GM18519 (cell line): Measurements from ENCODE around the gene TRAF3IP1.
A peak's percentile ranks its signal among the peaks of the same experiment; 100 is the strongest.
"Not testable (repeated sequence)": the region's sequence is repeated elsewhere in the genome, so short reads cannot be mapped to it uniquely, and the experiment has no call there.

Experiments used
- ATAC-seq: cut with Tn5 transposase; IDR thresholded peaks from one replicate; pipeline ENCODE4 v1.9.1; 2021; ENCODE audit warnings: mild to moderate bottlenecking, moderate library complexity; ENCODE audit not compliant: unreplicated experiment, low FRiP score

TRAF3IP1 gene

DNA sequence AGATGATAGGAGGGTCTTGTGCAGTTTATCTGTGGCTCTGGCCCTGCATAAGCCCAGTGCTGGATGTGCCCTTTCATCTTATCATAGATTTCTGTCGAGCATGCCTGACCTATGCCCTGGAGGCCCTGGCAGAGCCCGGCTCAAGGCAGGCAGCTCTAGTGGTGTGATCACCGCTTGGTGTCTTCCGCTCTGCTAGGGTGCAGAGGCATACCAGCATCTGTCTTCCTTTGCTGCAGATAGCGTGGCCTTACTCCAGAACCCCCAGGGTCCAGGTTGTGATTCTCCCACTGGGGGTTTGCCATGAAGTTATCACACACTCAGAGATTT lies 13.7 kb upstream of the TRAF3IP1 start:
- ATAC-seq: no peak

DNA sequence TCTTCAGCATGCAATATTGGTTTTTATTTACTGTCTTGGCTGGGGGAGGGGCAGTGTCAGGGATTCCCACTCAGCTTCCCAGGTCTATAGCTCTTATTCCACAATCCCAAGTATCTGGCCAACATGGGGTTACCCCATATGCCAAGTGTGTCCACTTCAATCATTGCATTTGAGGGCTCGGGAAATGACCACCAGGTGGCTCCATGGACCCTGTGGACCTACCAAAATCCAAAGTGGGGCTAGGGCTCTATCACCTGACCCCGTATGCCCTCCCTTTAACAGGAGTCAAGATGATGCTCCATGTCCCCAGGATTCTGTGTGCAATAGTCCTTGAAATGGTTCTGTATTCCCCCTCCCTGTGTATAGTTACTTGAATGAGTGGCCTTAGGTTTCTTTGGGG lies 12.1 kb upstream of the TRAF3IP1 start:
- ATAC-seq: no peak

DNA sequence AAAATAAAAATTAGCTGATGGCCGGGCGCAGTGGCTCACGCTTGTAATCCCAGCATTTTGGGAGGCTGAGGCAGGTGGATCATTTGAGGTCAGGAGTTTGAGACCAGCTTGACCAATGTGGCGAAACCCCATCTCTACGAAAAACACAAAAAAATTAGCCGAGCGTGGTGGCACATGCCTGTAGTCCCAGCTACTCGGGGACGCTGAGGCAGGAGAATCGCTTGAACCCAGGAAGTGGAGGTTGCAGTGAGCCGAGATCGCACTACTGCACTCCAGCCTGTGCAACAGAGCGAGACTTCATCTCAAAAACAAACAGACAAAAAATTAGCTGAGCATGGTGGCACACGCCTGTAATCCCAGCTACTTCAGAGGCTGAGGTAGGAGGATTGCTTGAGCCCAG lies 9.6 kb upstream of the TRAF3IP1 start:
- ATAC-seq: not testable (repeated sequence)

DNA sequence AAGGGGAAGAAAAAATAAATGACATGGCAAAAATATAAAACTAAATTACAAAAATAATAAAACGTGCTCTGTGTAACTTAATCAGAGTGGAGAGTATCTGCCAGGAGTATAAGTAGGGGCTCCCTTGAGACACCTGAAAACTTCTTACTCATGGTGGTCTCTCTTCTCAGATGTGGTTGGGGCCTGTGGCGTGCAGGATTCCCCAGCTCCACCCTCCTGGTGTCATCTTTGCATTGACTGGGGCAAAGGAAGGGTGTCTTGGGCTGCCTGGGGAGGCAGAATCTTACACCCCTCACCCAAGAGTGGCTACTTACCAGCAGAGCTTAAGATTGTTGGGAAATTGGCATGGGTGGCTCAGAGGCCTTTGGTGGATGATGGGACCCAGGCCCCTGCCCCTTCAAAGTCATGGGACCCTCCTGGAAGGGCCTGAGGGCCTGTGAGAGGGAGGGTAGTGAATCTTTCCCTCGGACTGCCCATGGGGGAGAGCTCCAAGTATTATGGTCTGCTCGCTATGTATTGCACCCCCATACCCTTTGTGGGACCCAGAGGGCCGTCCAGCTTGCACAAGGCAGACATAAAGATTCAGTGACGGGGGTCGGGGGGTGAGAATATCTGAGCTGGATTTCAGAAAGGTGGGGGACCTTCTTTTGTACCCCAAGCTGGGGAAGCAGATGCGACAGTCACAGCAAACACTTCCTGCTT lies 6.9 kb upstream of the TRAF3IP1 start:
- no peak for ATAC-seq

DNA sequence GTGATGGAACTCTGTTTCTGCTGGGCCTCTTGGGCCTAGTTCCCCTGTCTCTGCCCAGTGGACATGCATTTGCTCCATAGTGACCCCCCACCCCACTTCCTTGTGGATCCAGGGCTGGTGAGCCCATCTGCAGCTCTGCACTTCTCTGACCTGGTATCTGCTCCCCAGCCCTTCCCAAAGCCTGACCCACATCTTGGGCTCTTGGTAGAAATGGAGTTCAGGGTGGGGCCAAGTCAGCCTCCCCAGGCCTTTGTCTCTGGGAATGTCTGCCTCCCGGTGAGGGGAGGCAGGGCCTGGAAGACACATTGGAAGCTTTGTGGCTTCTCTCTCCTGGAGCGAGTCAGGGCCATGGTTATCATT lies 6.3 kb upstream of the TRAF3IP1 start:
- no peak for ATAC-seq

DNA sequence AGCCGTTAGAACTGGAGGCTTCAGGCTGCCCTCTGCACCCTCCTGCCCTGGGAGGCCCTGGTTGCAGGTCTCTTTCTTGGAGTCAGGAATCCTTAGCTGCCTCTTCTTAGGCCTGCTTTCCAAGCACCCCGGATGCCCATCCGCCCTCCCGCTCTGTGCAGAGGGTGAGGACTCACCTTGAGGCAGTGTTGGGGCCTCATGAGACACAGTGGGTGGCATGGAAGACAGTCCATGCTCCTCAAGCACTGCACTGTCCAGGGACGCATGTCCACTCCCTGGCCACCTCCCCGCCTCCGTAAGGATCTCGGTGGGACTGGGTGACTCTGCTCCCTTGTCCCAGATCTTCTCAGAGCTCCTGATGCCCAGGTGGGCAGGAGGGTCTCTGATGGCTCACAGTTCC lies 5.7 kb upstream of the TRAF3IP1 start:
- ATAC-seq: no peak

DNA sequence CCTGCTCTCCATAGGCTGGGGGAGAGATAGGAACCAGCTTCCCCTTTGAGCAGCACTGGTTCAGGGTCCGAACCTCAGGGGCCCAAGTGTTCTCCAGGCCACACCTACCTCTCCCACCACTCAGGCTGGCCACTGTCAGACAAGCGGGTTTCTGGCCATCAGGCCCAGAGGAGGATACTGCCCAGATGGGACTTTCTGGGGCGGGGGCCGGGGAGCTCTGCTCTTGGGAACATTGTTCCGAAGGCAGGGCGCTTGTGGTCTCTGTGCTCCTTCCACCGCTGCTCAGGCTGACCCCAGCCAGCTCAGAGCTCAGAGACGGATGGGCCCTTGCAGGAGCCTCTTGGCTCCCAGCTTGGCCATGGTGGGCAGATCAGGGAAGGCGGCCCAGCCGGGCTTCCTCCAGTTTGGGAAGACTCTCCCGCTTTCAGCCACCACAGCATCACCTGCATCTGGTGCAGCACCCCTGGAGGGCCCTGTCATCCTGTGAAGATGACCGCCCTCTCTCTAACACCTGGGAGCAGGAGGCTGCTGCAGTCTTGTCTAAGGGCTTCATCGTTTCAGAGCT lies 5.2 kb upstream of the TRAF3IP1 start:
- no peak for ATAC-seq

DNA sequence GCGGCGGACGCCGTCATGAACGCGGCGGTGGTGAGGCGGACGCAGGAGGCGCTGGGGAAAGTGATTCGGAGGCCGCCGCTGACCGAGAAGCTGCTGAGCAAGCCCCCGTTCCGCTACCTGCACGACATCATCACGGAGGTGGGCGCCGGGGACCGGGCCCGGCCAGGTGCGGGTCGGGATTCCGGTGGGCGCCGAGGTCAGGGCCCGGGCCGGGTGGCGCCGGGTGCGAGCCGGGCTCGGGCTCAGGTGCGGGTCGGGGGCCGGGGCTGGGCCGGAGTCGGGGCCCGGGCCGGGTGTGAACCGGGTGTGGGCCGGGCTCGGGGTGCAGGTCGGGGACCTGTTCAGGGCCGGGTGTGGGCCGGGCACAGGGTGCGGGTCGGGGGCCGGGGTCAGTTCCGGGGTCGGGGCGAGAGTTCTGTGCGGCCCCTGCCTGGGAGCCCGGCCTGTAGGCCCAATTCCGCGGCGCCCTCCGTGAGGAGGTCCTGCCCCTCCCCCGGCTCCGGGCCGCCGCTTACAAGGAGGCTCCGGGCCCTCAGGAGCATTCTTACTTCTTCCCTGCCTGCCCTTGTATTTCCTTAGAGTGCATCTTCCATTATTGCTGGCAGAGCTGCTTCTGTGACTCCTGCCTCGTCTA lies 447 bp downstream of the TRAF3IP1 start:
- ATAC-seq: peak; percentile 19

DNA sequence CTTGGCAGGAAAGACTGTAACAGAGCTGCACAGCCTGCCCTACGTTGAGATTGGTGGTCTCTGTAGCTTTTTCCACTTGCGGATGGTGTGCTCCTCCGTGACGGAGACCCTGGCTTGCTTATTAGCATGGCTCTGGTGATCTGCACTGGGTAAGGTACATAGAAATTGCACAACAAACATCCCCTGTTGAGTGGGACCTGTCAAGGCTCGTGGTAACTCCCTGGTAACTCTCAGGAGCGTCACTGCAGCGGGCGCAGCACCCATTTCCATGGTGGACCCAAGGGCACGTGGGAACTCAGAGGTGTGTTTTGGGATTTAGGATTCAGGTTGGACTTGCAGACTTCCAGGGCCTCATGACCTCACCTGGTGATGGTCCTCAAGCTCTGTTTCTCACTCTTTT lies 1.1 kb downstream of the TRAF3IP1 start:
- ATAC-seq: no peak

DNA sequence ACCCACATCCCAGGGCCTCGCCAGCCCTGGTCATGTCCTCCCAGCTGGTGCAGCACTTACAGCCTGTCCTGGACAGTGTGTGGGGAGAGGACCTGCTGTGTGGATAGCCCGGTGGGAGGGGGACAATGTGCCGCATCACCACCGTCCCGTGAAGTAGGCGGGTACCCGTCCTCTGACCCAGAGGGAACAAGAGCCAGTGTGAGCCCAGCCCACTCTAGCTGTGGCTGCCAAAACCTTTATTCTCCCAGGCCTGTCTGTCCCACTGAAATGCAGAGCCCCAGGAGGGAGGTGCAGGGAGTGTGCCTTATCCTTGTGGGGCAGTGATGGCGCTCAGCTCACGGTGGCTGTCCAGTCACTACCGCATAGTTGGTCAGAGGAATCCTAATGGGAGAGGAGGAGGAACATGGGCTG lies 1.7 kb downstream of the TRAF3IP1 start:
- ATAC-seq: no peak

DNA sequence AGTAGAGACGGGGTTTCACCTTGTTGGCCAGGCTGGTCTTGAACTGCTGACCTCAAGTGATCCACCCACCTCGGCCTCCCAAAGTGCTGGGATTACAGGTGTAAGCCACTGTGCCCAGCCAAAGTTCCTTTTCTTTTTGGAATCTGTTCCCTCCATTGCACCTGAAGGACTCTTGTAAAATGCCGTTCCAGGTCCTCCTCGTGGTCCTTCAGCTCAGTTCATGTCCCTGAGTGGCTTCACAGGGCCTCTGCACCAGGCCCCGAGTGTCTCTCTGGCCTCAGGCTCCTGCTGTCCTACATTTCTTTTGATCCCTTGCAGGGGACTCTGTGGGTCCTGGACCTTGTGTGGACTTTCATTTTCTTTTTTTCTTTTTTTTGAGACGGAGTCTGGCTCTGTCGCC lies 3.9 kb downstream of the TRAF3IP1 start:
- ATAC-seq: not testable (repeated sequence)

DNA sequence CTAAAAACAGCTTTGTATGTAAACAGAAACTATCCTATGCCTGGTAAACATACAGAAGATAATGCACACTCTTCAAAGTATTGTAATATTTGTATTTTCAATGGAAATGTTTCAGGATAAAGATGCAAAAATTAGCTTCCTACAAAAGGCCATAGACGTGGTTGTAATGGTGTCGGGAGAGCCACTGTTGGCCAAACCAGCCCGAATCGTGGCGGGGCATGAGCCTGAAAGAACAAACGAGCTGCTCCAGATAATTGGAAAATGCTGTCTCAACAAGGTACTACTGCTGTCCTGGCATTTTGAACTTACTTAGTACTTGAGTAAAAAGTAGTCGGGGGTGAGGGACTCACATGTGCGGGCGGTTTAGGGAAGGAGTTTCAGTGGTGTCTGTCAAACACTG lies 5.4 kb downstream of the TRAF3IP1 start:
- no peak for ATAC-seq

DNA sequence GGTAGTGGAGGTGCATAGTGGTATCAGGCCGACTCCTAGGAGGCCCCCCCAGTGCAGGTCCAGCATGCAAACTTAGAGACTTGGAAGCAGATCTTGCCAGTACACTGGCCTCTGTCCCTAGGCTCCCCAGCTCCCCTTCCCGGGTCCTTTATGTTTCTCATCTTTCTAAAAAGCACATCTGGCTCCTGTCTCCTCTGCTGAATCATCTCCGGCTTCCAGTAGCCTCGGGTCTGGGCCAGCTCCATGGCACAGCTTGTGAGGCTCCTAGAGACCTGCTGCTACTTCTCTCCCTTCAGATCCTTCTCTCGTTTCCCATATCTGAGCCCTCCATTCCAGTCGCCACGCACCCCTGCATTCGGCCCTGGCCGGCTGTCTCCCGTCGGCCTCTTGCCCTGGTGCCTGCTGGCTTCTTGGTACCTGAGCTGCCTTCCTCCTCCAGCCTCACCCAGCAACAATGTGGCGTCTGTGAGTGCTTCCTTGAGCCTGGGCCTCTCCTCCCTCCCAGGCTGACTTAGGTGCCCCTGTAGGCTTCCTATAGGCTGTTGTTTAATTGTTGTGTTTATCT lies 6.6 kb downstream of the TRAF3IP1 start:
- ATAC-seq: no peak

DNA sequence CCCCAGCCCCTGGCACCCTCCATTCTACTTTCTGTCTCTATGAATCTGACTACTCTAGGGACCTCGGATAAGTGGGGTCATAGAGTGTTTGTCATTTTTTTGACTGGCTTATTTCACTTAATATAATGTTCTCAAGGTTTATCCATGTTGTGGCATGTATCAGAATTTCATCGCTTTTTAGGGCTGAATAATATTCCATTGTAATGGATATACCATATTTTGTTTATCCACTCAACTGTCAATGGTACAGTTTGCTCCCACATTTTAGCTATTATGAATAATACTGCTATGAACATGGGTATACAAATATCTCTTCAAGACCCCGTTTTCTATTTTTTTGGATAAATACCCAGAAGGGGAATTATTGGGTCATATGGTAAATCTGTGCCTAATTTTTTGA lies 7.4 kb downstream of the TRAF3IP1 start:
- no peak for ATAC-seq

DNA sequence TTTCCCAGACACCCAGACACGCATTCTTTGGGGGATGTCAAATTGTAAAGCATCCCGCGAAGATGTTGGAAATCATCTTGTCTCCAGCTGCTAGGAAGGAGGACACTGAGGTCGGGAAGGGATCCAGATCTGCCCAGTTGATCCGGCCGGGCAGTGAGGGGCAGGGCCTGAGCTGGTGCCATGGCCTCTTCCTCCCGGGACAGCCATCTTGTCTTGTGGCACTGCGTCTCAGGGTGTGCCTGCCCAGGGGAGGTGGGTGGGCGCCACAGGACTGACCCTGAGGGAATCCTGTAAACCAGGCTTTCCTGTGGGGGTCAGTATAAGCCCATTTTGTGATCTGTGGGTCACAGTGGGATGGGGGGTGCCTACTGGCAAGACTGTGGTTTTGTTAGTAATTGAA lies 10.1 kb downstream of the TRAF3IP1 start:
- ATAC-seq: no peak

DNA sequence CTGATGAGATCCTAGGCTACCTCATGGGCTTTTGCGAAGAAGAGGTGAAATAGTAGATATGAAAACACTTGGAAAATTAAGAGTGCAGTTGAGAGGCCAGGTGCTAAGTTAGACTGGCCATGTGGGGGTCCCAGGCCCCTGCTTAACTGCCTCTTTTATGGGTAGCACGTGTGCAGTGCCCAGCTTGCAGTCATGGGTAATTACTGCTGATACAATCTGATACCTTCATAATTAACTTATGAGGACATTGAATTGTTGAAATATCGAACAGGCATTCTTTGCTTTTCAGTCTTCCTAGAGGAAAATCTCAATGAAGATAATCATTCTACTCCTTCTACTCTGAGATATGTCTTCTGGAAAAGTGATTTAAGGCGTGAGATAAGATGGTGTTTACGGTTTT lies 11.6 kb downstream of the TRAF3IP1 start:
- no peak for ATAC-seq

DNA sequence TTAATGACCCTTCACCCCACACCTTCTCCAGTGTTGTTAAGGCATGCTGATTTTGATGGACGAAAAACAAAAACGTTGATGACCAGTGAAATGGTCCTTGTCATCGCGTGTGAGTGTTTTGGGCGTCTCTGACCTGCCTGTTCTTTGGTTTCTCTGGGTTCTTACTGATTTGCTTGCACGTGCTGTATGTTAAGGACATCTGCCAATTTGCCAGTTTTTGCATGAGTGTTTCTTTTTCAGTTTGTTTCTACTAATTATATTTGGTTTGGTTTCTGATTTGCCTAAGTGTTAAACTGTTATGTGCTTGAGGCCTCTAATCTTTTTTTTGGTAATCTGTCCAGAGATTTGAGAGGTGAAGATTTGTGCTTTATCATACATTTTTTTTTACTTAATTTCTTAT lies 14.6 kb downstream of the TRAF3IP1 start:
- ATAC-seq: no peak

DNA sequence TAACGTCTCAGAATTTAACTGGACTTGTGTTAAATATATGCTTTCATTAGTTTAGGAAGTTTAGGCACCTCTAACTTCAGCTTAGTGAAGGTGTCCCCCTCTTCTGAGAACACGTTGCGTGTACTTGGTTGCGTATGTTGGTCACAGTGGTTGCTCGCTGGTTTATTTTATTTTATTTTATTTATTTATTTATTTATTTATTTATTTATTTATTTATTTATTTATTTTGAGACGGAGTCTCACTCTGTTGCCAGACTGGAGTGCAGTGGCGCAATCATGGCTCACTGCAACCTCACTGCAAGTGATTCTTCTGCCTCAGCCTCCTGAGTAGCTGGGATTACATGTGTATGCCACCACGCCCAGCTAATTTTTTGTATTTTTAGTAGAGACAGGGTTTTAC lies 15.3 kb downstream of the TRAF3IP1 start:
- not testable (repeated sequence) for ATAC-seq

DNA sequence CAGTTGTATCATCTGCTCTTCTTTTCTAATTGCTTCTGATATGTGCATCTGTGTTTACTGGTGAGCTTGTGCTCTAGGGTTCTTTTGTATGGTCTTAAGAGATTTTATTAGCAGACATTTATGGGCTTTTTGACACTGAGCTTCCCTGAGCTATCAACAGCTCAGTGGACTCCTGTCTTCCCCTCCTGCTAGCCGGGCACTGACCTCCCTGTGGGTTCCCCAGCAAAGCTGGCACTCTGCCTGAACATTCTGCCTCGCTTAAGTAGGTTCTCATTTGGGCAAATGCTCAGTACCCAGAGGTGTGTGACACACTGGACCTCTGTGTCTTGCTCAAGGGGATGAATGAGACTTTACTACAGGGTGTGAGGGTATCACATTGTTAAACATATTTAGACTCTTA lies 15.8 kb downstream of the TRAF3IP1 start:
- ATAC-seq: no peak

DNA sequence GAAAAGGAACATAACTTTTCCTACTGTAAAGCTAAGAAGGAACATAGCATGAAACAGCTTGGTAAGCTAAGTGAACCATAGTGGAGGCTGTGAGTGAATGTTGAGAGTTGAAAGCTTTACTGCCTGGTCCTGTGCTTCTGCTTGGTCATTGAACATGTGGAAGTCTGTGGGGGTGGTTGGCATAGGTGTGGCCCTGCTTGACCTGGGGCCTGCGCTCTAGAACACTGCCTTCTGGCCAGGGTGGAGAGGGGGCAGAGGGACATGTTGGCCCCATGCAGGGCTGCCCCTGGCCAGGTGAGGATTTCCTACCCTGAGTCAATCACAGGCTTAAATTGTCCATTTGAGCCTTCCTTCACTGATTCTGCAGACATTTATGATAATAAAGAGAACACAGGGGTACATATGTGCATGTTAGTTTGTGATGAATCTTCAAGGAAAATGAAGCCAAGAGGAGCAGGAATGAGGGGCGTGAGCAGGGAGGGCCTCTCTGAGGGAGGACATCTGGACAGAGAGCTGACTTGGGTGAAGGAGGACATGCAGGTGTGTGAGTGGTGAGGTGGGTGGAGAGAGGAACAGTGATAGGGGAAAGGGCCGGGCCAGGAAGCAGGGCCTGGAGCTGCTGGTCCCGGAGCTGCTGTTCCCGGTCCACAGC lies 16.6 kb downstream of the TRAF3IP1 start:
- ATAC-seq: no peak

DNA sequence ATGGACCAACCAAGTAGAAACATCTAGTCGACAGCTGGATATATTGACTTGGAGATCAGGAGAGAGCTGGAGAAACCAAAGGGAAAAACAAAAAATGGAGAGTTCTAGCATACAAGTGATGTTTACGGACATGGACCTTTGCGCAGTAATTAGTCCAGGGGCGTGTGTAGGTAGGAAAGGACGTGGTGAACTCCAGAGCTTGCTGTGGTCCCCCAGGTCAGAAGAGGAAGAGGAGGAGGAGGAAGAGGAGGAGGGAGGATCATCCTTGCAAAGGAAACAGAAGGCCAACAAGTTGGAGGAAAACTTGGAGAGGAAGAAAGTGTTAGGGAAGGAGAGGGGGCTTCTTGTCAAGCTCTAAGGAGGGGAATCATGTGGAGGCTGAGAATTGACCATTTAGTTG lies 17.5 kb downstream of the TRAF3IP1 start:
- ATAC-seq: no peak
